GM13977 (cell line): Measurements from ENCODE around the gene DMRT3.

ENCODE experiments used
- DNase-seq: peaks from one replicate; pipeline ENCODE4 v3.0.0; 2012; ENCODE audit warnings: low spot score
- CTCF ChIP-seq: IDR thresholded peaks from 2 replicates; pipeline ENCODE4 v1.5.1; 2012; ENCODE audit warnings: mild to moderate bottlenecking, control low read depth; ENCODE audit not compliant: insufficient read depth; ENCODE audit errors: extremely low read depth, missing control alignments
- in situ Hi-C: fragments of 300-500 bp; cut with MboI; formaldehyde crosslinking; loops from one replicate; pipeline ENCODE4 v1.12.0; 2022; ENCODE audit warnings: low sequenced_read_pairs, low pct_unique_long_range_greater_than_20kb, mixed read lengths, inconsistent platforms; ENCODE audit not compliant: unreplicated experiment

DMRT3 gene

GRCh38 chr9:1024112-1024511, 47.7 kb downstream of the DMRT3 start:
- TF ChIP-seq CTCF: no peak
- in situ Hi-C loops: no loop called here
- DNase-seq: no peak

- in situ Hi-C loops: no loop called here
- DNase-seq: no peak
- TF ChIP-seq CTCF: no peak
Measured at GRCh38 chr9:1025131-1025530, 48.7 kb downstream of the DMRT3 start.

GRCh38 chr9:1026219-1026618, 49.8 kb downstream of the DMRT3 start:
- DNase-seq: no peak
- in situ Hi-C loops: no loop called here
- no peak for TF ChIP-seq CTCF

GRCh38 chr9:1028501-1029190, 52.2 kb downstream of the DMRT3 start:
- no peak for DNase-seq
- TF ChIP-seq CTCF: no peak
- in situ Hi-C loops: no loop called here

- no peak for DNase-seq
- no peak for TF ChIP-seq CTCF
- in situ Hi-C loops: no loop called here
Measured at GRCh38 chr9:1031951-1032601, 55.6 kb downstream of the DMRT3 start.

GRCh38 chr9:1034271-1034670, 57.8 kb downstream of the DMRT3 start:
- in situ Hi-C loops: no loop called here

More at GRCh38 chr9:1034271-1034670, 57.8 kb downstream of the DMRT3 start:
- DNase-seq: no peak
- TF ChIP-seq CTCF: no peak
